GM12878 (cell line): Measurements from ENCODE around the gene LOXL3. TPM values are rescaled to one million over a fixed set of nuclear protein-coding genes. Genes with fewer than 3 reads are reported as not detected.

ENCODE experiments used
- BACH1 ChIP-seq: fragments of 450-650 bp; IDR thresholded peaks from 2 replicates; pipeline ENCODE4 v1.6.1; 2017; ENCODE audit warnings: mild to moderate bottlenecking, borderline replicate concordance
- SIX5 ChIP-seq: IDR thresholded peaks from 2 replicates; pipeline ENCODE4 v1.6.1; 2011; ENCODE audit warnings: mild to moderate bottlenecking, low read depth, low read length, moderate library complexity; ENCODE audit not compliant: severe bottlenecking
- SMC3 ChIP-seq: IDR thresholded peaks from 2 replicates; pipeline ENCODE4 v1.6.1; 2011; ENCODE audit warnings: low read length, improper control_type of control experiment, borderline replicate concordance
- SPI1 ChIP-seq: IDR thresholded peaks from 2 replicates; pipeline ENCODE4 v1.6.1; 2011; ENCODE audit warnings: low read depth, mild to moderate bottlenecking, low read length, moderate library complexity, borderline replicate concordance; ENCODE audit not compliant: insufficient read depth
- TAF1 ChIP-seq: IDR thresholded peaks from 2 replicates; pipeline ENCODE4 v1.6.1; 2011; ENCODE audit warnings: mild to moderate bottlenecking, low read depth, low read length, borderline replicate concordance
- TARDBP ChIP-seq: IDR thresholded peaks from 2 replicates; pipeline ENCODE4 v1.6.1; 2016; ENCODE audit warnings: borderline replicate concordance
- TCF7 ChIP-seq: IDR thresholded peaks from 2 replicates; pipeline ENCODE4 v1.6.1; 2014; ENCODE audit warnings: antibody characterized with exemption, borderline replicate concordance
- polyA plus RNA-seq, 11 experiments: library from polyadenylated mRNA; depleted of rRNA in 4 of 11; unstranded in 6 of 11; stranded (reverse) in 5 of 11; fragments of >200 nt; fragmentation: Nextera tagmentation in 4 of 11; fragmentation: Illumina TruSeq in 1 of 11; extraction: Ambion mirVana in 4 of 11; extraction: Trizol in 1 of 11; gene quantifications; 1 replicate in 1 of 11; 2 replicates in 10 of 11; pipeline versions ENCODE4 v1.2.1 to v1.2.3, GENCODE V29; 2011 to 2016; ENCODE audit warnings: inconsistent platforms in 2 of 11, missing spikeins in 2 of 11, low read depth in 1 of 11
- total RNA-seq, 4 experiments: library from RNA; depleted of rRNA in 3 of 4; stranded (reverse); fragments of >200 nt in 3 of 4; fragmentation: Illumina TruSeq in 1 of 4; extraction: Trizol in 1 of 4; gene quantifications; 2 replicates each; pipeline versions ENCODE4 v1.2.1 to v1.2.3, GENCODE V29; 2013 to 2021
- TF ChIP-seq, protein P1 (sequence below): fragments of 450-650 bp; IDR thresholded peaks from 2 replicates; pipeline ENCODE4 v1.6.1; 2016; ENCODE audit warnings: mild to moderate bottlenecking
- TF ChIP-seq, protein P2 (sequence below): fragments of 450-650 bp; IDR thresholded peaks from 2 replicates; pipeline ENCODE4 v1.6.1; 2018; ENCODE audit warnings: borderline replicate concordance, mild to moderate bottlenecking; ENCODE audit not compliant: partially characterized antibody
- TF ChIP-seq, protein P3 (sequence below): IDR thresholded peaks from 2 replicates; pipeline ENCODE4 v1.6.1; 2012; ENCODE audit warnings: low read depth, low read length, improper control_type of control experiment

LOXL3 gene
- total and polyA plus RNA-seq, 10 of the 15 experiments (the other 5 are each of a cell fraction or from before 2014, with no cell fraction given) = 6.2 to 40.9 (median 23.3) TPM

DNA sequence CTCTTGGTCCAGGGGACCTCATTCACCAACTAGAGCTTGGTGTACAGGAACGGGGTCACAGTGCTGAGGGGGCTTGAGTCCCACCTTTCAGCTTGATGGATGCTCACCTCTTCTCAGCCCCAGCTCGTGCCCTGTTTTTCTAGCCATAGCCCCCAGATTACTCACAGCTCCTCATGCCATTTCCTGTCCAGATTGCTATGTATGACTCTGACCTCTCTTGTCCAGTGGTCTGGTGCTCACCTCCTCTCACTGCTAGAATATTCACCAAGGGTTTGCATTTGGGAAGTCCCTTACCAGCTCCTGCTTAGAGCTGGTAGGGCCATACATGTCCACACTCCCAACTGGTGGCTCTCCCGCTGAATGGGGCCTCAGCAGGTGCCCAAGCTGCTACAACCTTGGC is 60.2 kb downstream of the LOXL3 start (continued):
- TF ChIP-seq SMC3 (no peak), SPI1 (no peak), TCF7 (no peak), TARDBP (no peak), BACH1 (no peak), TAF1 (no peak), SIX5 (no peak)
- TF ChIP-seq, protein P1, sequence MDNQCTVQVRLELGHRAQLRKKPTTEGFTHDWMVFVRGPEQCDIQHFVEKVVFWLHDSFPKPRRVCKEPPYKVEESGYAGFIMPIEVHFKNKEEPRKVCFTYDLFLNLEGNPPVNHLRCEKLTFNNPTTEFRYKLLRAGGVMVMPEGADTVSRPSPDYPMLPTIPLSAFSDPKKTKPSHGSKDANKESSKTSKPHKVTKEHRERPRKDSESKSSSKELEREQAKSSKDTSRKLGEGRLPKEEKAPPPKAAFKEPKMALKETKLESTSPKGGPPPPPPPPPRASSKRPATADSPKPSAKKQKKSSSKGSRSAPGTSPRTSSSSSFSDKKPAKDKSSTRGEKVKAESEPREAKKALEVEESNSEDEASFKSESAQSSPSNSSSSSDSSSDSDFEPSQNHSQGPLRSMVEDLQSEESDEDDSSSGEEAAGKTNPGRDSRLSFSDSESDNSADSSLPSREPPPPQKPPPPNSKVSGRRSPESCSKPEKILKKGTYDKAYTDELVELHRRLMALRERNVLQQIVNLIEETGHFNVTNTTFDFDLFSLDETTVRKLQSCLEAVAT = no peak
- TF ChIP-seq, protein P2, sequence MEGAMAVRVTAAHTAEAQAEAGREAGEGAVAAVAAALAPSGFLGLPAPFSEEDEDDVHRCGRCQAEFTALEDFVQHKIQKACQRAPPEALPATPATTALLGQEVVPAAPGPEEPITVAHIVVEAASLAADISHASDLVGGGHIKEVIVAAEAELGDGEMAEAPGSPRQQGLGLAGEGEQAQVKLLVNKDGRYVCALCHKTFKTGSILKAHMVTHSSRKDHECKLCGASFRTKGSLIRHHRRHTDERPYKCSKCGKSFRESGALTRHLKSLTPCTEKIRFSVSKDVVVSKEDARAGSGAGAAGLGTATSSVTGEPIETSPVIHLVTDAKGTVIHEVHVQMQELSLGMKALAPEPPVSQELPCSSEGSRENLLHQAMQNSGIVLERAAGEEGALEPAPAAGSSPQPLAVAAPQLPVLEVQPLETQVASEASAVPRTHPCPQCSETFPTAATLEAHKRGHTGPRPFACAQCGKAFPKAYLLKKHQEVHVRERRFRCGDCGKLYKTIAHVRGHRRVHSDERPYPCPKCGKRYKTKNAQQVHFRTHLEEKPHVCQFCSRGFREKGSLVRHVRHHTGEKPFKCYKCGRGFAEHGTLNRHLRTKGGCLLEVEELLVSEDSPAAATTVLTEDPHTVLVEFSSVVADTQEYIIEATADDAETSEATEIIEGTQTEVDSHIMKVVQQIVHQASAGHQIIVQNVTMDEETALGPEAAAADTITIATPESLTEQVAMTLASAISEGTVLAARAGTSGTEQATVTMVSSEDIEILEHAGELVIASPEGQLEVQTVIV = no peak
- TF ChIP-seq, protein P3, sequence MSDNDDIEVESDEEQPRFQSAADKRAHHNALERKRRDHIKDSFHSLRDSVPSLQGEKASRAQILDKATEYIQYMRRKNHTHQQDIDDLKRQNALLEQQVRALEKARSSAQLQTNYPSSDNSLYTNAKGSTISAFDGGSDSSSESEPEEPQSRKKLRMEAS = no peak
